Right atrium auricular region (tissue), 2 donors: ENCODE measurements around the gene ZNF675. TPM values are rescaled to one million over a fixed set of nuclear protein-coding genes. Genes with fewer than 3 reads are reported as not detected.
"Not testable (repeated sequence)": the region's sequence is repeated elsewhere in the genome, so short reads cannot be mapped to it uniquely, and the experiment has no call there.

Experiments
- DNase-seq: peaks from one replicate; pipeline ENCODE4 v3.0.0-alpha.2; 2019; ENCODE audit warnings: low spot score
- H3K27ac ChIP-seq, 2 donors: fragments of 200-600 bp; sonication (generic); 1 replicate in 1 of 2; 2 replicates in 1 of 2; pipeline ENCODE4 v1.5.1; 2016 to 2019
- H3K27me3 ChIP-seq, 2 donors: fragments of 200-600 bp; sonication (generic); one replicate each; pipeline versions ENCODE4 v1.5.1 to v1.6.0; 2017 to 2019
- H3K36me3 ChIP-seq: fragments of 200-600 bp; sonication (generic); one replicate; pipeline ENCODE4 v1.5.1; 2016
- H3K4me1 ChIP-seq, 2 donors: fragments of 200-600 bp; sonication (generic); one replicate each; pipeline versions ENCODE4 v1.5.1 to v1.6.0; 2017 to 2019
- H3K4me3 ChIP-seq, 2 donors: fragments of 200-600 bp; sonication (generic); 1 replicate in 1 of 2; 2 replicates in 1 of 2; pipeline ENCODE4 v1.5.1; 2017 to 2019; ENCODE audit warnings: mild to moderate bottlenecking in 1 of 2, moderate library complexity in 1 of 2
- H3K9me3 ChIP-seq, 2 donors: fragments of 200-600 bp; sonication (generic); one replicate each; pipeline ENCODE4 v1.5.1; 2019
- total RNA-seq, 2 donors: library from RNA; depleted of rRNA; stranded (reverse); fragments of >200 nt; gene quantifications; one replicate each; pipeline ENCODE4 v1.1.0, GENCODE V29; 2016
- TF ChIP-seq, protein P1 (sequence below), 2 donors: fragments of 200-600 bp; sonication (generic); IDR thresholded peaks; one replicate each; pipeline ENCODE4 v1.5.1; 2019; ENCODE audit warnings: antibody characterized with exemption in 2 of 2

Gene ZNF675
- 1 to 10 TPM; 2.3 to 2.5 TPM for total RNA-seq

DNA sequence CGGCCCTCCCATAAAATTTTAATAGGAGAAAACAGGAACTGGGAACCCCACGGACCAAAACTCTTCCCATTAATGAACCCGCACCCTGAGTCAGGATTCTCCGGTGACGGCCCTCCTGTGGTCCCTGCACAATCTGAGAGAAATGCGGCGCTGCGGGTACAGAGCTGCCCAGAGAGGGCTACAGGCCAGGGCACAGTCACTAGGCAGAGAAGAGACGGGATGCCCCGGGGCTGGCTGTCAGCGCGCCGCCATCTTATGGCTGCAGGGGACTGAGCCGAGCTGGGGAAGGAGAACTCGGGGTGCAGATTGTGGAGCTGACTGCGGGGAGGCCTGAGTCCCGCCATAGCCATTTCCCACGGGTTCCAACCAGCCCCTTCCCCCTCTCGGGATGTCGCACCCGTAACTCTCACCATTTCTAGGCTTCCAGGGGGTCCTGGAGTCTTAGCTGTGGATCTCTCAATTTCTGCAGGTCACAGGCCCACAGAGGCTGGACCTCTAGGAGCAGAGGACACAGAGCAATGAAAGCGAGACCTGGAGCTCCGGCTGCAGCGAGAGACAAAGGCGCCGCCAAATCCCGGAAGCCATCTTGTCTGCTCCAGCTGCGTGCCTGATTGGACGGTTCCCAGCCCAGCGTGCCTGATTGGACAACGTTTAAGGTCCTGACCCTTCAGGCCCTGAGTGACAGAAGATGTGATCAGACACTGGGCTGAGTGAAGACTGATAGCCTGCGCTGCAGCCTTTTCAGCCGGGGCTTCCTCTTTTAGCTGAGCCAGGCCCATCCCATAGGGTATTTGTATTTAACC is at the start of gene ZNF675:
TSS of gene ZNF675 (minus strand) at position 592 of the 803 bp plus-strand sequence. CDS start at position 413, 179 bp downstream.
- TF ChIP-seq, protein P1, sequence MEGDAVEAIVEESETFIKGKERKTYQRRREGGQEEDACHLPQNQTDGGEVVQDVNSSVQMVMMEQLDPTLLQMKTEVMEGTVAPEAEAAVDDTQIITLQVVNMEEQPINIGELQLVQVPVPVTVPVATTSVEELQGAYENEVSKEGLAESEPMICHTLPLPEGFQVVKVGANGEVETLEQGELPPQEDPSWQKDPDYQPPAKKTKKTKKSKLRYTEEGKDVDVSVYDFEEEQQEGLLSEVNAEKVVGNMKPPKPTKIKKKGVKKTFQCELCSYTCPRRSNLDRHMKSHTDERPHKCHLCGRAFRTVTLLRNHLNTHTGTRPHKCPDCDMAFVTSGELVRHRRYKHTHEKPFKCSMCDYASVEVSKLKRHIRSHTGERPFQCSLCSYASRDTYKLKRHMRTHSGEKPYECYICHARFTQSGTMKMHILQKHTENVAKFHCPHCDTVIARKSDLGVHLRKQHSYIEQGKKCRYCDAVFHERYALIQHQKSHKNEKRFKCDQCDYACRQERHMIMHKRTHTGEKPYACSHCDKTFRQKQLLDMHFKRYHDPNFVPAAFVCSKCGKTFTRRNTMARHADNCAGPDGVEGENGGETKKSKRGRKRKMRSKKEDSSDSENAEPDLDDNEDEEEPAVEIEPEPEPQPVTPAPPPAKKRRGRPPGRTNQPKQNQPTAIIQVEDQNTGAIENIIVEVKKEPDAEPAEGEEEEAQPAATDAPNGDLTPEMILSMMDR (IDR thresholded peaks at IDR 0.05) = no peak
- H3K27me3 ChIP-seq = no peaks in the 10 kb centered on the region
- no peaks in the 10 kb centered on the region for H3K36me3 ChIP-seq
- peak within 1 kb of the TSS; percentile 63 to 84 for H3K4me3 ChIP-seq
- H3K4me1 ChIP-seq = peaks cover 0 to 11% of the 10 kb centered on the region in 2 donors
- H3K9me3 ChIP-seq = no peaks in the 10 kb centered on the region
- DNase-seq = peak; percentile 97
- H3K27ac ChIP-seq = peak within 1 kb of the TSS; percentile 83 to 91

DNA sequence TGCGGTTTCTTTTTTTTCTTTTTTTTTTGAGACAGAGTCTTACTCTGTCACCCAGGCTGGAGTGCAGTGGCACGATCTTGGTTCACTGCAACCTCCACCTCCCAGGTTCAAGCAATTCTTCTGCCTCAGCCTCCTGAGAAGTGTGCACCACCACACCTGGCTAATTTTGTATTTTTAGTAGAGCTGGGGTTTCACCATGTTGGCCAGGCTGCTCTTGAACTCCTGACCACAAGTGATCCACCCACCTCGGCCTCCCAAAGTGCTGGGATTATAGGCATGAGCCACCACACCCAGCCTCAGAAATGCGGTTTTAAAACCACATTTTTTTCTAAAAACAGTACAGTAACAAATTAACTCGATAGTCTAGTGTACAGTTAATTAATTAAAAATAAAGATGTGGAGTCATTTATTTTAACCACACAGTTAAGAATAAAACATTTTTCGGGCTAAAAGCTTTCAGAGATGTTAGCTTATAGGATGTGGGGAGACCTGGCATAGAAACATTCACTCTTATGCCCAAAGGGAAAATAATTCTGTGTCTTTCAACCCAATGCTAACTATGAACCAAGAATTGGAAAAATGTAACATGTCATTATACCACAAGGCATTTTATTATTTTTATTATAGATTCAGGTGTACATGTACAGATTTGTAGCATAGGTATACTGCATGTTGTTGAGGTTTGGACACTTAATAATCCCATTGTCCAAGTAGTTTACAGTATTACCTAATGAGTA is 43.9 kb upstream of the ZNF675 start:
- H3K4me3 ChIP-seq, H3K27ac ChIP-seq, H3K9me3 ChIP-seq, DNase-seq, H3K4me1 ChIP-seq, H3K36me3 ChIP-seq, H3K27me3 ChIP-seq: not testable (repeated sequence)

DNA sequence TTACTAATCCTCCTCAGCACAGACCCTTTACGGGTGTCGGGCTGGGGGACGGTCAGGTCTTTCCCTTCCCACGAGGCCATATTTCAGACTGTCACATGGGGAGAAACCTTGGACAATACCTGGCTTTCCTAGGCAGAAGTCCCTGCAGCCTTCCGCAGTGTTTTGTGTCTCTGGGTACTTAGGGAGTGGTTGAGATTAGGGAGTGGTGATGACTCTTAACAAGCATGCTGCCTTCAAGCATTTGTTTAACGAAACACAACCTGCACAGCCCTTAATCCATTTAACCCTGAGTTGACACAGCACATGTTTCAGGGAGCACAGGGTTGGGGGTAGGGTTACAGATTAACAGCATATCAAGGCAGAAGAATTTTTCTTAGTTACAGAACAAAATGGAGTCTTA is 37.1 kb upstream of the ZNF675 start:
- H3K27me3 ChIP-seq, H3K36me3 ChIP-seq, H3K4me1 ChIP-seq, H3K27ac ChIP-seq, DNase-seq, H3K9me3 ChIP-seq, H3K4me3 ChIP-seq: not testable (repeated sequence)

DNA sequence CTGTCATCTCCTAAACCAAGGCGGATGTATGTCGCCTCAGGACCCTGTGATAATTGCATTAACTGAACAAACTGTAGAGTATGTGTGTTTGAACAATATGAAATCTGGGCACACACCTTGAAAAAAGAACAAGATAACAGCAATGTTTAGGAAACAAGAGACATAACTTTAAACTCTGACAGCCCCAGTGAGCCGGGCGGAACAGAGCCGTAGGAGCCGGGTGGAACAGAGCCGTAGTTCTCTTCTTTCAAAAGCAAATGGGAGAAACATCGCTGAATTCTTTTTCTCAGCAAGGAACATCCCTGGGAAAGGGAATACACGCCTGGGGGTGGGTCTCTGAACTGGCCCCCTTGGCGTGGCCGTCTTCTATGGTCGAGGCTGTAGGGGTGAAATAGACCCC is 31.8 kb upstream of the ZNF675 start:
- H3K4me3 ChIP-seq = no peak overlapping the region
- H3K27me3 ChIP-seq = no peaks in the 10 kb centered on the region
- DNase-seq = no peak
- TF ChIP-seq, protein P1 (IDR thresholded peaks at IDR 0.05) = no peak
- H3K4me1 ChIP-seq = no peaks in the 10 kb centered on the region
- no peaks in the 10 kb centered on the region for H3K9me3 ChIP-seq
- no peaks in the 10 kb centered on the region for H3K36me3 ChIP-seq
- no peak overlapping the region for H3K27ac ChIP-seq

DNA sequence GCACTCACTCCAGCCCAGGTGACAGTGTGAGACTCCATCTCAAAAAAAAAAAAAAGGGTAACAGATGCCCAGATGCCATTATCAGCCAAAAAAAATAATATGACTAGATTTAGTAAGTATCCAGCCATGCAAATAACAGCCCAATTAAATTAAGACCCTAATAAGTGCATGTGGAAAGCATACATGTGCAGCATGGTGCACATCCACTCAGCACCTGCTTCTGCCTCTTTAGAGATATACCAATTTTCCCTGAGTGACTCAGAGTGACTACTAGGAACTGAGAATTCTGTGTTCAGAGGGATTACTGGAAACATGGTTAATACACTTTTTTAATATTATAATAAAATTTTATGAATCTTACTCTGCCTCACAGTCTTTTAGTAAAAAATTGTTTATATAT is 29.8 kb upstream of the ZNF675 start:
- no peaks in the 10 kb centered on the region for H3K4me1 ChIP-seq
- H3K27me3 ChIP-seq = no peaks in the 10 kb centered on the region
- TF ChIP-seq, protein P1 (IDR thresholded peaks at IDR 0.05) = no peak
- no peaks in the 10 kb centered on the region for H3K36me3 ChIP-seq
- H3K4me3 ChIP-seq = no peak overlapping the region
- no peak overlapping the region for H3K27ac ChIP-seq
- no peak for DNase-seq
- no peaks in the 10 kb centered on the region for H3K9me3 ChIP-seq

DNA sequence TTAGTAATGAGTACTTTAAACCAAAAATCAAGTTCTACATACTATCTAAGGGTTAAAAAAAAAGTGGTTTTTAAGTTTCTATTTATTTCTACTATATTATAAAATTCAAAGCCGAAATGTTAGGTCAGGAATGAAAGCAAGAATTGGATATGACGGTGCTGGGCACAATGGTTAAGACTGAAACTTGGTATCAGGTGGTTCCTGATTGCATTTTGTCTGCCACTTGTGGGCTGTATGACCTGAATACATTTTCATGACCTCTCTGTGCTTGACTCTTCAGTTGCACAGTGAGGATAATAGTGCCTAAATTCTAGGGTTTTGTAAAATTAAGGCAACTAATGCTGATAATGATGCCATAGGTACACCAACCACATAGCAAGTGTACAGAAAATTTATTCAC is 22.3 kb upstream of the ZNF675 start:
- Histone ChIP-seq H3K9me3 (no peaks in the 10 kb centered on the region), H3K27me3 (no peaks in the 10 kb centered on the region), H3K4me1 (no peaks in the 10 kb centered on the region), H3K36me3 (no peaks in the 10 kb centered on the region), H3K27ac (no peak overlapping the region), H3K4me3 (no peak overlapping the region)
- TF ChIP-seq, protein P1 (IDR thresholded peaks at IDR 0.05) = no peak
- no peak for DNase-seq
